NCI-H1694 treated with DMSO at 0.1 percent for 48 hours (cell line): ENCODE results near the gene SGTB.
"Not testable (repeated sequence)": the region's sequence is repeated elsewhere in the genome, so short reads cannot be mapped to it uniquely, and the experiment has no call there.

Source experiments
- DNase-seq: peaks from one replicate; lab custom pipeline; 2025; lab: John Stamatoyannopoulos, UW

Gene SGTB

GRCh38 chr5:65734196-65734775 is 12.4 kb upstream of the SGTB start:
- DNase-seq = not testable (repeated sequence)

GRCh38 chr5:65732046-65732445 is 10.1 kb upstream of the SGTB start:
- not testable (repeated sequence) for DNase-seq

- no peak for DNase-seq
These were observed 9.0 kb upstream of the SGTB start for GRCh38 chr5:65730910-65731309.

- DNase-seq = no peak
These were observed 6.3 kb upstream of the SGTB start for GRCh38 chr5:65728218-65728617.

- no peak for DNase-seq
These were observed 5.7 kb upstream of the SGTB start for GRCh38 chr5:65727491-65728156.

- peak; percentile 60 for DNase-seq
These were observed 880 bp upstream of the SGTB start for GRCh38 chr5:65722575-65723403.

GRCh38 chr5:65721050-65721719 is 724 bp downstream of the SGTB start:
- DNase-seq = peak; percentile 24

DNA sequence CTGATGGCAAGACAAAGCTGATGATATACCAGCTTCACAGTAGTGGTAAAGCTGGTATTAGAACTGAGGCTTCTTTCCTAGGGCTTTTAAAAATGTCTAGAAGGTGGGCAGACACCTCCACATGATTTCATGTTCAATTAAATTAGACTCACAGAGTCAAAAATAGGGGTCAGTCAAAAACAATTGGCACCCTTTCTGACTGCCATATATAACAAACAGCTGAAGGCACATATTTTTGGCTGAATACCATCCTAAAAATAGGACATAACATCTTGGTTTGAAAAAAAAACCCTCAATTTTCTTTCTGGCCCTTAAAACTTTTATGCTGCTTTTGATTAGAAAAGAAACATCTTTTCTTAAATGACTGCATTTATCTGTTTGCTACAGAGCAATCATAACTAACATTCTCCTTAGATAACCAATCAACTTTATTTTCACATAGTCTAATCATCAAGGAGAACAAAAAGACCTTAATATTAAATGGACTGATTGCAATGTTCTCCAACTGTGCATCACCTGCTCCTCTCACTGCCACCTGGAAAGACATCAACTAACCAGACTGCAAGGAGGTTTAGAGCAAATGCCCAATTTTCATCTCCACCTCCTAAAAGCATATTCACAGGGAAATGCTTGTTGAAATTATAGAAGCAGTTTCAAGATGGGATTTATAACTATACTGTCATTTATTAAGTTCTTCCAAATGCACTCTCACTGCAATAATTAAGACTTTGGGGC is 3.2 kb downstream of the SGTB start:
- DNase-seq = no peak

- no peak for DNase-seq
These were observed 13.8 kb downstream of the SGTB start for GRCh38 chr5:65708145-65708544.

DNA sequence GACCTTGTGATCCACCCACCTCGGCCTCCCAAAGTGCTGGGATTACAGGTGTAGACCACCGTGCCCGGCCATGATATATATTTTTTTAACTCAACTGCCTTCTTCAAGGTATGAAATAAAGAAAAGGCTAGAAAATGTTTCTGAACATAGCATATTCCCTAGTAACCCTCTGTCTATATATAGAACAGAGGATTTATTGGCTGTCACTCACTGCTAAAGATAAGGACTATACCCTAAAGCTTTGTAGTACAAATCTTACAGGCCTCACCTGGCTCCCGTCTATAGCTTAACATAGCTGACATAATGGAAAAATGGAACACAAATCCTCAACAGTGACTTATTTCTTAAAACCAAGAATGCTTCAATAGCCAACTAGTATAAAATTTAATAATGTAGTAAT is 14.2 kb downstream of the SGTB start:
- DNase-seq = no peak

GRCh38 chr5:65704621-65705239 is 17.2 kb downstream of the SGTB start:
- DNase-seq = no peak

DNA sequence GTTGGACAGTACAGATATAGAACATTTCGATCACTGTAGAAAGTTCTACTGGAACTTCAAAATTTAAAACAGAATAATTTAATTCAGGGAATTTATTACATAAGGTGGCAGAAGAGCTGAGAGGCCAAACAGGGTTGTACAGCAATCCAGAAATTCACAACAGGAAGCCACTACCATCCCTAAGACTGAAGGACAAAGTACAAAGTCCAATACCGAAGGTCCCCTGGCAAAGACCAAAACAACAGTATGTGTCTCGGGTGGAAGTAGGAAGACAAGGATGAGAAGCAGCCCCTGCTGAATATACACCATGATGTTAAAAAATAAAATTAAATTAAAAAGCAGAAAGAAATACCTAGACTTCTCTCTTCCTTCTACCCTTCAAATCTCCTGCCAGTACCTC is 19.9 kb downstream of the SGTB start:
- DNase-seq = no peak

GRCh38 chr5:65699338-65699737 is 22.6 kb downstream of the SGTB start:
- no peak for DNase-seq

GRCh38 chr5:65696892-65697291 is 25.0 kb downstream of the SGTB start:
- no peak for DNase-seq

- no peak for DNase-seq
These were observed 26.0 kb downstream of the SGTB start for GRCh38 chr5:65695896-65696295.

- DNase-seq = no peak
These were observed 26.6 kb downstream of the SGTB start for GRCh38 chr5:65695162-65695755.

- no peak for DNase-seq
These were observed 28.8 kb downstream of the SGTB start for GRCh38 chr5:65693121-65693520.

DNA sequence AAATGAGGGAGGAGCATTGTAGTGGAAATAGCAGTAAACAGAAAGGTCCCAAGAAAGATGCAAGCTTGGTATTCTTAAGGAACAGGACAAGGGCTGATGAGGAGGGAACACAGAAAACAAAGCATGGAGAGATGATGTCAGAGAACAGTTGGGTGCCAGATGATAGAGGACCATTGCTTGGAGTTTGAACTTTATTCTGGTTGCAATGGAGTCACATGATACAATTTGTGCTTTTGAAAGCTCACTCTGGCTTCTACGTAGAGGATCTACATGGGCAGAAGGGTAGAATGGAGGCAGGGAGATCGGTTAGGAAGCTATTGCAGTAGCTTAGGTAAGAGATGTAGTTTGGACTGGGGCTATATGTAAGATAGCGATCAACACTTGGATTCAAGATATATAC is 39.8 kb downstream of the SGTB start:
- no peak for DNase-seq

GRCh38 chr5:65676056-65676455 is 45.9 kb downstream of the SGTB start:
- DNase-seq = not testable (repeated sequence)

DNA sequence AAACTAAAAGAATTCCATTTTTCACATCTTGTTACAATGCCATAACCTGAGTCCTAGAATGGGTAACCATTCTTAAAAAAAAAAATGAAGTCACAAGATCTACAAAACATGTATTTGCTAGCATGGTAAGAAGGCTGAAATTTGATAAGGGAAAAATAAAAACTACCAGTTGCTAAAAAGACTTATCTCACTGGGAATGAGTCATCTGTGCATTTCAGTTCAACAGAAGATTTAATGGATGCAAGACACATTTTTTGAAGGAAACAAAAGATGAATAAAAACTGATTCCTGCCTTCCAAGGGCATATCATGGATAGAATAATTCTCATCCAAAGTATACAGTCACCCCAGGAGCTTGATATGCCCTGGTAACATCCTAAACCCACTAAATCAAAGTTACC is 47.2 kb downstream of the SGTB start:
- DNase-seq = no peak

DNA sequence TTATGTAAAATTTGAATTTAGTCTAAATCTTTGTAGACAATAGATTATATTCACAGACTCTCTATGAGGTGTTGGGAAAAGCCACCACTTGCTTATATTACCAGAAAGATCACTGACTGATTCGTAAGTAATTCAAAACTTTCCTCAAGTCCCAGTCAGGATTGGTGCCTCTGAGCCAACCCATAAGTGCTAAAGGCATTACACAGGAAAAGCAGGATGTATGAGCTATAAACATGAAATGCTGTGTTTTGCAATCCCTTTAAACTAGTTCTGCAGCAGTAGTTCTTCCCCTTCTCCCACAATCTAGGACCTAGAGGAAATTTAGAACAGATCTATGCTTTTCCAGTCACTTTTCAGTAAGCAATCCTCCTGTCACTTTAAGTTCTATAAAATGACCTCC is 49.1 kb downstream of the SGTB start:
- no peak for DNase-seq
